Activated T-helper 2 cell treated with anti-CD3 and anti-CD28 coated beads, Interferon-gamma antibody, Interleukin-2, Interleukin-4, amounts not matched to agents 10 μg/mL and 5 μg/mL and 100 μg/mL, durations not matched to agents 14 hours and 24 hours and 36 hours (primary cell): Measurements from ENCODE around the gene NRSN1. TPM values are rescaled to one million over a fixed set of nuclear protein-coding genes. Genes with fewer than 3 reads are reported as not detected.

Source experiments
- DNase-seq: peaks from one replicate; pipeline ENCODE4 v3.0.0; 2021; ENCODE audit warnings: low spot score
- H3K27ac Mint-ChIP-seq: one replicate; pipeline ENCODE4 v1.8.0; 2021; ENCODE audit warnings: mixed read lengths
- H3K27me3 Mint-ChIP-seq: one replicate; pipeline ENCODE4 v1.8.0; 2021; ENCODE audit warnings: low read depth, mixed read lengths
- H3K36me3 Mint-ChIP-seq: one replicate; pipeline ENCODE4 v1.8.0; 2021; ENCODE audit warnings: low read depth, mixed read lengths
- H3K4me1 Mint-ChIP-seq: one replicate; pipeline ENCODE4 v1.8.0; 2021; ENCODE audit warnings: low read depth, mixed read lengths
- H3K4me3 Mint-ChIP-seq: one replicate; pipeline ENCODE4 v1.8.0; 2021; ENCODE audit warnings: low read depth, mild to moderate bottlenecking, moderate library complexity, mixed read lengths
- H3K9me3 Mint-ChIP-seq: one replicate; pipeline ENCODE4 v1.8.0; 2021; ENCODE audit warnings: mixed read lengths
- intact Hi-C: fragments of 100-400 bp; cut with micrococcal nuclease; formaldehyde crosslinking; loops from one replicate; pipeline ENCODE4 v1.15.1; 2023
- total RNA-seq: library from RNA; stranded (reverse); gene quantifications from 2 replicates; pipeline ENCODE4 v1.2.3, GENCODE V29; 2022

Gene NRSN1
- not detected in 2 replicates for total RNA-seq

- Mint-ChIP-seq H3K4me1 (no peaks in the 10 kb centered on the region), H3K4me3 (no peak within 1 kb of the TSS), H3K36me3 (no peaks in the 10 kb centered on the region), H3K27ac (no peak within 1 kb of the TSS), H3K27me3 (peaks cover 6% of the 10 kb centered on the region), H3K9me3 (no peaks in the 10 kb centered on the region)
- intact Hi-C loops: no loop called here
- no peak for DNase-seq
Measured at GRCh38 chr6:24125980-24126379, at the start of gene NRSN1. Gene NRSN1 (plus strand): TSS chr6:24126215. CDS start chr6:24134328, 8,113 bp downstream.

GRCh38 chr6:24078200-24078599, 47.8 kb upstream of the NRSN1 start:
- Mint-ChIP-seq H3K36me3 (no peaks in the 10 kb centered on the region), H3K4me3 (no peak overlapping the region), H3K27me3 (no peaks in the 10 kb centered on the region), H3K9me3 (no peaks in the 10 kb centered on the region), H3K27ac (no peak overlapping the region), H3K4me1 (no peaks in the 10 kb centered on the region)
- intact Hi-C loops: no loop called here
- no peak for DNase-seq

GRCh38 chr6:24079076-24079475, 46.9 kb upstream of the NRSN1 start:
- no peaks in the 10 kb centered on the region for H3K36me3 Mint-ChIP-seq
- no peak overlapping the region for H3K27ac Mint-ChIP-seq
- no peaks in the 10 kb centered on the region for H3K9me3 Mint-ChIP-seq
- no peak for DNase-seq
- no peak overlapping the region for H3K4me3 Mint-ChIP-seq
- H3K27me3 Mint-ChIP-seq: no peaks in the 10 kb centered on the region
- H3K4me1 Mint-ChIP-seq: no peaks in the 10 kb centered on the region
- intact Hi-C loops: no loop called here

- DNase-seq: no peak
- intact Hi-C loops: no loop called here
- H3K9me3 Mint-ChIP-seq: no peaks in the 10 kb centered on the region
- no peaks in the 10 kb centered on the region for H3K36me3 Mint-ChIP-seq
- no peak overlapping the region for H3K27ac Mint-ChIP-seq
- H3K27me3 Mint-ChIP-seq: no peaks in the 10 kb centered on the region
- H3K4me1 Mint-ChIP-seq: no peaks in the 10 kb centered on the region
- no peak overlapping the region for H3K4me3 Mint-ChIP-seq
Measured at GRCh38 chr6:24080711-24081110, 45.3 kb upstream of the NRSN1 start.

GRCh38 chr6:24089736-24090135, 36.3 kb upstream of the NRSN1 start:
- DNase-seq: no peak
- Mint-ChIP-seq H3K9me3 (no peaks in the 10 kb centered on the region), H3K27me3 (no peaks in the 10 kb centered on the region), H3K27ac (no peak overlapping the region), H3K4me3 (no peak overlapping the region), H3K36me3 (no peaks in the 10 kb centered on the region), H3K4me1 (no peaks in the 10 kb centered on the region)
- intact Hi-C loops: no loop called here

GRCh38 chr6:24092407-24092806, 33.6 kb upstream of the NRSN1 start:
- intact Hi-C loops: no loop called here
- H3K4me3 Mint-ChIP-seq: no peak overlapping the region
- no peaks in the 10 kb centered on the region for H3K27me3 Mint-ChIP-seq
- no peaks in the 10 kb centered on the region for H3K36me3 Mint-ChIP-seq
- H3K9me3 Mint-ChIP-seq: no peaks in the 10 kb centered on the region
- no peaks in the 10 kb centered on the region for H3K4me1 Mint-ChIP-seq
- H3K27ac Mint-ChIP-seq: no peak overlapping the region
- no peak for DNase-seq

GRCh38 chr6:24093381-24093780, 32.6 kb upstream of the NRSN1 start:
- H3K4me1 Mint-ChIP-seq: no peaks in the 10 kb centered on the region
- H3K36me3 Mint-ChIP-seq: no peaks in the 10 kb centered on the region
- no peaks in the 10 kb centered on the region for H3K9me3 Mint-ChIP-seq
- no peak for DNase-seq
- no peak overlapping the region for H3K27ac Mint-ChIP-seq
- intact Hi-C loops: no loop called here
- no peak overlapping the region for H3K4me3 Mint-ChIP-seq
- no peaks in the 10 kb centered on the region for H3K27me3 Mint-ChIP-seq

GRCh38 chr6:24099181-24099580, 26.8 kb upstream of the NRSN1 start:
- H3K4me1 Mint-ChIP-seq: no peaks in the 10 kb centered on the region
- no peaks in the 10 kb centered on the region for H3K27me3 Mint-ChIP-seq
- DNase-seq: no peak
- intact Hi-C loops: no loop called here
- no peaks in the 10 kb centered on the region for H3K36me3 Mint-ChIP-seq
- no peak overlapping the region for H3K4me3 Mint-ChIP-seq
- no peak overlapping the region for H3K27ac Mint-ChIP-seq
- no peaks in the 10 kb centered on the region for H3K9me3 Mint-ChIP-seq

- H3K27me3 Mint-ChIP-seq: no peaks in the 10 kb centered on the region
- H3K36me3 Mint-ChIP-seq: no peaks in the 10 kb centered on the region
- no peak overlapping the region for H3K27ac Mint-ChIP-seq
- DNase-seq: no peak
- no peak overlapping the region for H3K4me3 Mint-ChIP-seq
- no peaks in the 10 kb centered on the region for H3K4me1 Mint-ChIP-seq
- H3K9me3 Mint-ChIP-seq: no peaks in the 10 kb centered on the region
- intact Hi-C loops: no loop called here
Measured at GRCh38 chr6:24100024-24100769, 25.8 kb upstream of the NRSN1 start.

GRCh38 chr6:24100770-24101155, 25.3 kb upstream of the NRSN1 start:
- Mint-ChIP-seq H3K4me1 (no peaks in the 10 kb centered on the region), H3K36me3 (no peaks in the 10 kb centered on the region), H3K9me3 (no peaks in the 10 kb centered on the region), H3K4me3 (no peak overlapping the region), H3K27ac (no peak overlapping the region), H3K27me3 (no peaks in the 10 kb centered on the region)
- intact Hi-C loops: no loop called here
- DNase-seq: no peak

- no peaks in the 10 kb centered on the region for H3K9me3 Mint-ChIP-seq
- H3K27ac Mint-ChIP-seq: no peak overlapping the region
Measured at GRCh38 chr6:24105191-24105590, 20.8 kb upstream of the NRSN1 start.

GRCh38 chr6:24106291-24106690, 19.7 kb upstream of the NRSN1 start:
- Mint-ChIP-seq H3K9me3 (no peaks in the 10 kb centered on the region), H3K27ac (no peak overlapping the region), H3K36me3 (no peaks in the 10 kb centered on the region), H3K4me1 (no peaks in the 10 kb centered on the region), H3K4me3 (no peak overlapping the region), H3K27me3 (no peaks in the 10 kb centered on the region)
- DNase-seq: no peak
- intact Hi-C loops: no loop called here

More at GRCh38 chr6:24105191-24105590, 20.8 kb upstream of the NRSN1 start:
- no peak for DNase-seq
- H3K36me3 Mint-ChIP-seq: no peaks in the 10 kb centered on the region
- no peak overlapping the region for H3K4me3 Mint-ChIP-seq
- intact Hi-C loops: no loop called here
- H3K4me1 Mint-ChIP-seq: no peaks in the 10 kb centered on the region
- H3K27me3 Mint-ChIP-seq: no peaks in the 10 kb centered on the region

- no peaks in the 10 kb centered on the region for H3K9me3 Mint-ChIP-seq
- no peak overlapping the region for H3K4me3 Mint-ChIP-seq
- H3K27ac Mint-ChIP-seq: no peak overlapping the region
- H3K27me3 Mint-ChIP-seq: no peaks in the 10 kb centered on the region
- no peaks in the 10 kb centered on the region for H3K4me1 Mint-ChIP-seq
- intact Hi-C loops: no loop called here
- H3K36me3 Mint-ChIP-seq: no peaks in the 10 kb centered on the region
- DNase-seq: no peak
Measured at GRCh38 chr6:24107294-24107693, 18.7 kb upstream of the NRSN1 start.

GRCh38 chr6:24108056-24108455, 18.0 kb upstream of the NRSN1 start:
- H3K4me1 Mint-ChIP-seq: no peaks in the 10 kb centered on the region
- no peaks in the 10 kb centered on the region for H3K27me3 Mint-ChIP-seq
- intact Hi-C loops: no loop called here
- H3K36me3 Mint-ChIP-seq: no peaks in the 10 kb centered on the region
- no peak for DNase-seq
- no peak overlapping the region for H3K4me3 Mint-ChIP-seq
- H3K9me3 Mint-ChIP-seq: no peaks in the 10 kb centered on the region
- H3K27ac Mint-ChIP-seq: no peak overlapping the region
